Measurements from ENCODE around the gene SBK2. TPM values are rescaled to one million over a fixed set of nuclear protein-coding genes. Genes with fewer than 3 reads are reported as not detected.

Gene SBK2
- total RNA-seq, 1 donor from 2014 or later: not detected

GRCh38 chr19:55554741-55555152 is 17.8 kb upstream of the SBK2 start:
- DNase-seq (ENCODE audit: low spot score): no peak

GRCh38 chr19:55554302-55554701 is 17.4 kb upstream of the SBK2 start:
- DNase-seq (ENCODE audit: low spot score): no peak

DNA sequence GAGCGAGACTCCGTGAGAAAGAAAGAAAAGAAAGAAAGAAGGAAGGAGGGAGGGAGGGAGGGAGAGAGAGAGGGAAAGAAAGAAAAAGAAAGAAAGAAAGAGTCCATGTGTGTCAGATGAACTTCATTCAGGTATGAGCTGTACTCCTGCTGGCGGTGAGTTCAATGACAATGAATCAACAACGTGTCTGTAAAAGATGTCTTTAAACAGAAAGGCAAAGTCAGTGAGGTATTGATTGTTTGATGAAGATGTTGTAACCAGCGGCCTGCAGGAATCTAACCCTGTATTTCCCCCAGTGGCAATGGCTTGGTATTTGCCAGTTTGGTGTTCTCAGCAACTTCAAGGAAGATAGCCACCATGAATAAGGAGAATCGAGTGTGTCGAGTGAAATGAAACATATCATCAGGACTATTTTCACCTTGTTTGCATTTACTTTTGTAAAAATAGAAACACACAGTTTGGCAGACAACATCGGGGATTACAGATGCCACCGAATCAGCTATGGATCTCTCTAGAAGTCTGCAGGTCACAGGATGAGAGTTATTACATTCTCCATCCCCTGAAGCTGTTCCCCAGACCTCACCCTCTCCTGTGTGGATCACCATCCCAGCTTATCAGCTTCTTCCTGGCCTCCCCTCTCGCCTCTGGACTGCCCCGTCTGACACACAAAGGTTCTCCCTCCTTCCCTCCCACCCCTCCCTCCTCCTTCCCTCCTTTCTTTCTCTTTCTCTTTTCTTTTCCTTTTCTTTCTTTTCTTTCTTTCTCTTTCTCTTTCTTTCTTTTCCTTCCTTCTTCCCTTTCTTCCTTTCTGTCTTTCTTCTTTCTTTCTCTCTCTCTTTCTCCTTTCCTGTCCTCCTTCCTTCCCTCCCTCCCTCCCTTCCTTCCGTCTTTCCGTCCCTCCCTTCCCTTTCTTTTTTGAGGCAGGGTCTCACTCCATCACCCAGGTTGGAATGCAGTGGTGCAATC is 16.6 kb upstream of the SBK2 start:
- no peak for DNase-seq (ENCODE audit: low spot score)

DNA sequence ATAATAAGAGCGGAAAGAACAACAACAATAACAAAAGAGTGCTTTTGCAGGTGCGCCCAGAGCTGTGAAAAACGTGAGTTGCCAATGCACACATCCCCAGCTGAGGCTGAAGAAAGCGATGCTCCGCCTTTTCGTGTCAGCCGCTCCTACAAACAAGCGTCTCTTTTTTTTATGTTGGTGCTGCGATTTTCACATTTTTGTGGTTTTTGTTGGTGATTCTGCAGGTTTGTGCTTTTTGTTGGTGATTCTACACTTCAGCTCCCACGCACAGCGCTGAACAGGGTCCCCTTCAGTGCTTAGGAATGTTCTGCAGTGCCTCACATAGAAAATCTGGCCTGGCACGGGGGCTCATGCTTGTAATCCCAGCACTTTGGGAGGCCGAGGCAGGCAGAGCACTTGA is 15.7 kb upstream of the SBK2 start:
- DNase-seq (ENCODE audit: low spot score): no peak

DNA sequence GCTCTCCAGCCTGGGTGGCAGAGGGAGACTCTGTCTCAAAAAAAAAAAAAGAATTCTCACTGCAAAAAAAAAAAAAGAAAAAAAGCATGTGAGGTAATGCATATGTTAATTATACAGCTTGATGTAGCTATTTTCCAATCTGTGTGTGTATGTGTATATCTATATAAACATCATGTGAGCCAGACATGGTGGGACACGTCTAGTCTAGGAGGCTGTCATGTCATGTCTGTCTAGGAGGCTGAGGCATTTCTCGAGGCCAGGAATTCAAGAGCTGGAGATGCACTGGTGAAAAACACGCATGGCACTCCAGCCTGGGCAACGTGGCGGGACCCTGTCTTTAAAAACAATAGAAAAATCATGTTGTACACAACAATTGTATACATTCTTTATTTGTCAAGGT is 15.3 kb upstream of the SBK2 start:
- no peak for DNase-seq (ENCODE audit: low spot score)

DNA sequence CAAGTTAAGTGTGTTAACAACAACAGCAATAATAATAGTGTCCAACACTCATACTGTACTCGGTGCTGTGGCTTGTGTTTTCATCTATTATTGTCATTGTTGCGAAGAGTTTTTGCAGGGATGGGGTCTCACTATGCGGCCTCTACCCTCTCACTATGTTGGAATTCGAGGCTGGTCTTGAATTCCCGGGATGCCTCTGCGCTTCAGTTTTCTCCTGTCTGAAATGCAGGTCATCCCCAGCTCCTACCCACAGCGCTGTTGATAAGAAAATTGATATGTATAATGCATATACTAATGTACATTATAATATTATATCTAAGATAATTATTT is 13.4 kb upstream of the SBK2 start:
- DNase-seq (ENCODE audit: low spot score): no peak

- DNase-seq (ENCODE audit: low spot score): no peak
Observed at GRCh38 chr19:55549500-55550320, 12.8 kb upstream of the SBK2 start.

DNA sequence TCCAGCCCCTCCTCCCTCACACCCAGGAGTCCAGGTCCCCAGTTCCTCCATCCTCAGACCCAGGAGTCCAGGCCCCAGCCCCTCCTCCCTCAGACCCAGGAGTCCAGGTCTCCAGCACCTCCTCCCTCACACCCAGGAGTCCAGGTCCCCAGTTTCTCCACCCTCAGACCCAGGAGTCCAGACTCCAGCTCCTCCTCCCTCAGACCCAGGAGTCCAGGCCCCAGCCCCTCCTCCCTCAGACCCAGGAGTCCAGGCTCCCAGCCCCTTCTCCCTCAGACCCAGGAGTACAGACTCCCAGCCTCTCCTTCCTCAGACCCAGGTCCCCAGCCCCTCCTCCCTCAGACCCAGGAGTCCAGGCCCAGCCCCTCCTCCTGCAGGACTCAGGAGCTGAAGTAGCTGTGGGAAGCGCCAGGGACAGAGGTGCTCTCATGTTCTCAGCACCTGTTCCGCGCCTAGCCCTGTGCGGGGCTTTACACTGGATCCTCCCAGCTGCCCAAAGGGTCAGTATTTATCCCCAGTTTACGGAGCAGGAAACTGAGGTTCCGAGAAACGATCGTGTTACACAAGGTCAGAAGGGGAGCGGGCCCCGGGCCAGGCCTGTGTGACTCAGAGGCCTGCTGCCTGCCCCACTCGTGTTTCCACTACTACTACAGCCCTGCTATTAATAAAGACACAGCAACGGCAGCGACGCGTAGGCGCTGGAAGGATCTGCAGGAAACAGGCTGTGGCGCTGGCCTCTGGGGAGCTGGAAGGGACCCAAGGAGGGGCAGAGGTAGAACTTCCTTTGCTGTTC is 10.1 kb upstream of the SBK2 start:
- DNase-seq (ENCODE audit: low spot score): no peak

DNA sequence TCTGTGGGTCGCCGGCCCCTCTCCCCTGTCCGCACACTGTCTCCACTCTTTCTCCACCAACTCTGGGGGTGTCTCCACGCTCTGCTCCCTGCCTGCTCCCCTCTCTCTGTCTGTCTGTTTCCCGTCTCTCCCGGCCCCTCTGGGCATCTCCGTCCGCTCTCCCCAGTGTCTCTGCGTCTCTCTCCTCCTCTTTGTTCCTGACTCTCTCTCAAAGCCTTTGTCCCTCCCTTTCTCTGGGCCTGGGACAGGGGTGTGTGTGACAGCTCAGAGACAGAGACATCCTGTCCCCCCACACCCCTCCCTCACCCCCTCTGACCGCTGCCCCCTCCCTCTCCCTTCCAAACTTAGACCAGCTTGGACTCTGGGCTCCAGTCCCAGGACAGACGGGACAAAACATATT is 9.1 kb upstream of the SBK2 start:
- DNase-seq (ENCODE audit: low spot score): no peak

- no peak for DNase-seq (ENCODE audit: low spot score)
Observed at GRCh38 chr19:55545443-55545842, 8.5 kb upstream of the SBK2 start, which contains the start of gene SBK3. TSS of gene SBK3 (minus strand) at chr19:55545543. CDS start at chr19:55545543, 0 bp downstream.

GRCh38 chr19:55544776-55545439 is 8.0 kb upstream of the SBK2 start:
- DNase-seq (ENCODE audit: low spot score): no peak

GRCh38 chr19:55544014-55544413 is 7.1 kb upstream of the SBK2 start:
- DNase-seq (ENCODE audit: low spot score): no peak

DNA sequence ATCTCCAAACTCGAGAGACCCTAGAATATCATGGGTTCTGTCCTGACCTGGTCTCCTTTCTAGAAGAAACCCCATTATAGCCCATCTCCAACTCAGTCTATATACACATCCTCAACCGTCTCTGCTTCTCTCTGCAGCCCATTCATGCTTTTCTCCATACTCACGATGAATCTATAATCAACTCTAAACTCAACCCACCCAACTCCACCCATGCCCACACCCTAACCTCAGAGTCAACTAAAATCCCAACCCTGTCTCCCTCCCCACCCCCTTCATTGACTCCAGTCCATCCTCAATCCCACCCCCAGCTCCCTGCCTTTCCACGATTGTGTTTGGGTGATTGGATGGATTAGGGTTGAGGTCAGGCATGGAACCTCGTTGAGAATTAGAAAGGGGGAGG is 6.6 kb upstream of the SBK2 start:
- no peak for DNase-seq (ENCODE audit: low spot score)

GRCh38 chr19:55542292-55542855 is 5.4 kb upstream of the SBK2 start:
- DNase-seq (ENCODE audit: low spot score): no peak

DNA sequence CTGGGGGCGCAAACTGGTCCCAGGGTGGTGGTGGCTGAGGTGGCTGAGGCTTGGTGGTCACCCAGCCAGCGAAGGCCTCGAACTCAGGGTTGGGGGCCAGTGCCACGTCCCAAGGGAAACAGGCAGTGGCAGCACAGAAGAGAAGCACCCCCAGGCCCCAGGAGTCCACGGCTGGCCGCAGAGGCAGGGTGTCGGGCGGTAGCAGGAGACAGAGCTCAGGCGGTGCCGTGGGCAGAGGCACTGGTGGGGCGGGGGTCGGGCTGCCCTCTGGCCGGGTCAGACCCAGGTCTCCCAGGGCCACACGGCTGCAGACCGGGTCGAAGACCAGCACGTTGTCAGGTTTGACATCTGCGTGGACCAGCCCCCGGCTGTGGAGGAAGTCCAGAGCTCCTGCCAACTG is 4.2 kb upstream of the SBK2 start:
- no peak for DNase-seq (ENCODE audit: low spot score)

DNA sequence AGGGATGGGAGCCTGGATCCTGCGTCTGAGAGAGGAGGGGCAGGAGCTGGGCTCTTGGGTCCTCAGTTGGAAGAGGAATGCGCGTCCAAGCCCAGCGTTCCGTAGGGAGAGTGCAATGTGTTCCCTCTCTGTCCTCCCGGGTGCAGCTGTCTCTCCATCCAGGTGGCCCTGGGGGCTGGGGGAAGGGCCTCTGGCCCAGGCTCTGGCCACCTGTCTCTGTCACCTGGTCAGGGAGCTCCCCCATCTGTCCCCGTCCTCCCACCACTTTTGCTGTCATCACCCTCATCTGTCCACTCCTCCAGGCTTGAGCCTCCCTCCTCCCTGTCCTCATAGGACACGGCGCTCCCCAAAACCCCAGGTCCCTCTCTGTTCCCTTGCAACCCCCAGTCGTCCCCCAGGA is 3.7 kb upstream of the SBK2 start:
- no peak for DNase-seq (ENCODE audit: low spot score)

GRCh38 chr19:55539090-55539984 is 2.4 kb upstream of the SBK2 start:
- no peak for DNase-seq (ENCODE audit: low spot score)

GRCh38 chr19:55538132-55538531 is 1.2 kb upstream of the SBK2 start:
- DNase-seq (ENCODE audit: low spot score): no peak

DNA sequence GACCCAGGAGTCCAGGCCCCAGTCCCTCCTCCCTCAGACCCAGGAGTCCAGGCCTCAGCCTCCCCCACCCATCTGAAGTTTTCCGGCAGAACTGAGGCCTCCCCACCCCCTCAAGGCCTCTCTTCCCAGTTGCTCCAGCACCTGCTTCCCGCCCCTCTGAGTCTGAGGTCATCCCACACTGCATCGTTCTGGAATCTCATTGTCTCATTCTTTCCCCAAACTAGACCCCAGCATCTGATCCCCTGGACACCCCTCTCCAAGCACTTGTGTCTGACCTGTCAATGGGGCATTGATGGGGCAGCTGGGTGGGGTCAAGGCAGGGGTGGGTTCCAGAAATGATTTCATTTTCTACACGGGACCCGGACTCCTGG is 793 bp upstream of the SBK2 start:
- DNase-seq (ENCODE audit: low spot score): no peak

- DNase-seq (ENCODE audit: low spot score): no peak
Observed at GRCh38 chr19:55536366-55536765, 567 bp downstream of the SBK2 start.

Data from mesenteric fat pad (tissue), 1 donor.